ENCODE data around the gene TNFSF9. TPM values are rescaled to one million over a fixed set of nuclear protein-coding genes. Genes with fewer than 3 reads are reported as not detected.

TNFSF9 gene
- polyA plus RNA-seq, 1 of the 3 experiments (the other 2 are of a cell fraction): 10.7 TPM

DNA sequence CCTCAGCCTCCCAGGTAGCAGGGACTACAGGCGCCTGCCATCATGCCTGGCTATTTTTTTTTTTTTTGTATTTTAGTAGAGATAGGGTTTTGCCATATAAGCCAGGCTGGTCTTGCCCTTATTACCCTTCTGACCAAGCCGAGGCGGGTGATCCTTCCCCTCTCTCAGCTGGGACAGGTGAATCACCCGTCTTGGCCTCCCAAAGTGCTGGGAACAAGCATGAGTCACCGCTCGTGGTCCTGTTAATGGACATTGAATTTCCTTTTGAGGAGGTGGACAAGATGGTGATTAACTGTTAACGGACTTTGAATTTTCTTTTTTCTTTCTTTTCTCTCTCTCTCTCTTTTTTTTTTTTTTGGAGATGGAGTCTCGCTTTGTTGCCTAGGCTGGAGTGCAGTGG, 49.5 kb downstream of the TNFSF9 start:
- Histone ChIP-seq H2AFZ (ENCODE audit: low read depth) (no peak overlapping the region), H3F3A (replicated peaks; ENCODE audit: insufficient read depth) (peaks cover 24% of the 10 kb centered on the region), H3K4me1 (ENCODE audit: control insufficient read depth in 1 of 2, insufficient read depth in 2 of 2, low read depth in 1 of 2, low read length in 1 of 2) (no peaks in the 10 kb centered on the region; a peak in 1 of 4 replicates), H4K20me1 (ENCODE audit: insufficient read depth) (no peaks in the 10 kb centered on the region), H3K36me3 (replicated peaks in 1 of 2; ENCODE audit: control insufficient read depth in 1 of 2, insufficient read depth in 2 of 2, low read length in 1 of 2) (no peaks in the 10 kb centered on the region), H3K27me3 (ENCODE audit: insufficient read depth) (peaks cover 21% of the 10 kb centered on the region), H3K9me3 (no peaks in the 10 kb centered on the region), H3K4me2 (peak overlapping the region; percentile 28; the same call in 1 of the 2 replicates), H3K79me2 (ENCODE audit: insufficient read depth) (no peaks in the 10 kb centered on the region), H3K9ac (no peak overlapping the region), H3K4me3 (ENCODE audit: low read depth in 2 of 2, low read length in 1 of 2) (no peak overlapping the region), H3K9me2 (no peaks in the 10 kb centered on the region), H3K27ac (ENCODE audit: low read depth in 2 of 2, low read length in 1 of 2) (peak overlapping the region in 1 of 2 experiments; percentile 78; a peak in 2 of 4 replicates)
- POLR2A ChIA-PET: no interaction called here
- 4% methylated on average over 8 of the region's 8 CpGs for WGBS (ENCODE audit: low lambda C conversion rate)
- CTCF ChIA-PET: no interaction called here
- DNase-seq: no peak
- TF ChIP-seq FOSL2 (IDR thresholded peaks at IDR 0.05; ENCODE audit: borderline replicate concordance, low read depth) (peak; percentile 91), POLR2AphosphoS5 (IDR thresholded peaks at IDR 0.05; ENCODE audit: low read depth, low read length) (no peak), NFIC (IDR thresholded peaks at IDR 0.05; ENCODE audit: borderline replicate concordance) (peak; percentile 27; the same call in 1 of the 2 replicates), FOXJ3 (CRISPR knock-in tag; IDR thresholded peaks at IDR 0.05) (no peak), RFX5 (IDR thresholded peaks at IDR 0.05; ENCODE audit: low read length) (no peak), TCF12 (IDR thresholded peaks at IDR 0.05) (peak; percentile 66), ELF1 (IDR thresholded peaks at IDR 0.05) (no peak), FOXM1 (IDR thresholded peaks at IDR 0.05; ENCODE audit: low read depth) (no peak), TAF1 (IDR thresholded peaks at IDR 0.05; ENCODE audit: borderline replicate concordance, low read depth, low read length) (no peak), GATA2 (CRISPR knock-in tag; IDR thresholded peaks at IDR 0.05) (no peak), RAD21 (IDR thresholded peaks at IDR 0.05; ENCODE audit: low read length) (no peak), GABPA (IDR thresholded peaks at IDR 0.05; ENCODE audit: low read depth) (no peak), MXI1 (IDR thresholded peaks at IDR 0.05; ENCODE audit: low read depth, low read length) (no peak), RCOR1 (IDR thresholded peaks at IDR 0.05; ENCODE audit: low read length) (no peak), CHD2 (IDR thresholded peaks at IDR 0.05; ENCODE audit: low read length, partially characterized antibody) (no peak), YY1 (IDR thresholded peaks at IDR 0.05; ENCODE audit: low read depth) (no peak; the same call in 1 of the 2 replicates), SMC3 (IDR thresholded peaks at IDR 0.05; ENCODE audit: low read depth, low read length) (no peak), NRF1 (IDR thresholded peaks at IDR 0.05; ENCODE audit: low read depth, low read length) (no peak), JUND (IDR thresholded peaks at IDR 0.05) (peak; percentile 88), MEF2A (IDR thresholded peaks at IDR 0.05; ENCODE audit: borderline replicate concordance, low read depth) (no peak), SIN3A (IDR thresholded peaks at IDR 0.05; ENCODE audit: borderline replicate concordance, low read depth, low read length) (no peak), TEAD4 (IDR thresholded peaks at IDR 0.05; ENCODE audit: borderline replicate concordance, insufficient read depth) (no peak)
- TF ChIP-seq, protein P1, sequence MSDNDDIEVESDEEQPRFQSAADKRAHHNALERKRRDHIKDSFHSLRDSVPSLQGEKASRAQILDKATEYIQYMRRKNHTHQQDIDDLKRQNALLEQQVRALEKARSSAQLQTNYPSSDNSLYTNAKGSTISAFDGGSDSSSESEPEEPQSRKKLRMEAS (IDR thresholded peaks at IDR 0.05; ENCODE audit: low read depth): no peak
- TF ChIP-seq, protein P2, sequence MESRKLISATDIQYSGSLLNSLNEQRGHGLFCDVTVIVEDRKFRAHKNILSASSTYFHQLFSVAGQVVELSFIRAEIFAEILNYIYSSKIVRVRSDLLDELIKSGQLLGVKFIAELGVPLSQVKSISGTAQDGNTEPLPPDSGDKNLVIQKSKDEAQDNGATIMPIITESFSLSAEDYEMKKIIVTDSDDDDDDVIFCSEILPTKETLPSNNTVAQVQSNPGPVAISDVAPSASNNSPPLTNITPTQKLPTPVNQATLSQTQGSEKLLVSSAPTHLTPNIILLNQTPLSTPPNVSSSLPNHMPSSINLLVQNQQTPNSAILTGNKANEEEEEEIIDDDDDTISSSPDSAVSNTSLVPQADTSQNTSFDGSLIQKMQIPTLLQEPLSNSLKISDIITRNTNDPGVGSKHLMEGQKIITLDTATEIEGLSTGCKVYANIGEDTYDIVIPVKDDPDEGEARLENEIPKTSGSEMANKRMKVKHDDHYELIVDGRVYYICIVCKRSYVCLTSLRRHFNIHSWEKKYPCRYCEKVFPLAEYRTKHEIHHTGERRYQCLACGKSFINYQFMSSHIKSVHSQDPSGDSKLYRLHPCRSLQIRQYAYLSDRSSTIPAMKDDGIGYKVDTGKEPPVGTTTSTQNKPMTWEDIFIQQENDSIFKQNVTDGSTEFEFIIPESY (IDR thresholded peaks at IDR 0.05; ENCODE audit: borderline replicate concordance, low read depth): no peak
- TF ChIP-seq, protein P3, sequence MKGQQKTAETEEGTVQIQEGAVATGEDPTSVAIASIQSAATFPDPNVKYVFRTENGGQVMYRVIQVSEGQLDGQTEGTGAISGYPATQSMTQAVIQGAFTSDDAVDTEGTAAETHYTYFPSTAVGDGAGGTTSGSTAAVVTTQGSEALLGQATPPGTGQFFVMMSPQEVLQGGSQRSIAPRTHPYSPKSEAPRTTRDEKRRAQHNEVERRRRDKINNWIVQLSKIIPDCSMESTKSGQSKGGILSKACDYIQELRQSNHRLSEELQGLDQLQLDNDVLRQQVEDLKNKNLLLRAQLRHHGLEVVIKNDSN (IDR thresholded peaks at IDR 0.05; ENCODE audit: borderline replicate concordance, low read depth): no peak
- TF ChIP-seq, protein P4, sequence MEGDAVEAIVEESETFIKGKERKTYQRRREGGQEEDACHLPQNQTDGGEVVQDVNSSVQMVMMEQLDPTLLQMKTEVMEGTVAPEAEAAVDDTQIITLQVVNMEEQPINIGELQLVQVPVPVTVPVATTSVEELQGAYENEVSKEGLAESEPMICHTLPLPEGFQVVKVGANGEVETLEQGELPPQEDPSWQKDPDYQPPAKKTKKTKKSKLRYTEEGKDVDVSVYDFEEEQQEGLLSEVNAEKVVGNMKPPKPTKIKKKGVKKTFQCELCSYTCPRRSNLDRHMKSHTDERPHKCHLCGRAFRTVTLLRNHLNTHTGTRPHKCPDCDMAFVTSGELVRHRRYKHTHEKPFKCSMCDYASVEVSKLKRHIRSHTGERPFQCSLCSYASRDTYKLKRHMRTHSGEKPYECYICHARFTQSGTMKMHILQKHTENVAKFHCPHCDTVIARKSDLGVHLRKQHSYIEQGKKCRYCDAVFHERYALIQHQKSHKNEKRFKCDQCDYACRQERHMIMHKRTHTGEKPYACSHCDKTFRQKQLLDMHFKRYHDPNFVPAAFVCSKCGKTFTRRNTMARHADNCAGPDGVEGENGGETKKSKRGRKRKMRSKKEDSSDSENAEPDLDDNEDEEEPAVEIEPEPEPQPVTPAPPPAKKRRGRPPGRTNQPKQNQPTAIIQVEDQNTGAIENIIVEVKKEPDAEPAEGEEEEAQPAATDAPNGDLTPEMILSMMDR (IDR thresholded peaks at IDR 0.05): no peak
- TF ChIP-seq, protein P5, sequence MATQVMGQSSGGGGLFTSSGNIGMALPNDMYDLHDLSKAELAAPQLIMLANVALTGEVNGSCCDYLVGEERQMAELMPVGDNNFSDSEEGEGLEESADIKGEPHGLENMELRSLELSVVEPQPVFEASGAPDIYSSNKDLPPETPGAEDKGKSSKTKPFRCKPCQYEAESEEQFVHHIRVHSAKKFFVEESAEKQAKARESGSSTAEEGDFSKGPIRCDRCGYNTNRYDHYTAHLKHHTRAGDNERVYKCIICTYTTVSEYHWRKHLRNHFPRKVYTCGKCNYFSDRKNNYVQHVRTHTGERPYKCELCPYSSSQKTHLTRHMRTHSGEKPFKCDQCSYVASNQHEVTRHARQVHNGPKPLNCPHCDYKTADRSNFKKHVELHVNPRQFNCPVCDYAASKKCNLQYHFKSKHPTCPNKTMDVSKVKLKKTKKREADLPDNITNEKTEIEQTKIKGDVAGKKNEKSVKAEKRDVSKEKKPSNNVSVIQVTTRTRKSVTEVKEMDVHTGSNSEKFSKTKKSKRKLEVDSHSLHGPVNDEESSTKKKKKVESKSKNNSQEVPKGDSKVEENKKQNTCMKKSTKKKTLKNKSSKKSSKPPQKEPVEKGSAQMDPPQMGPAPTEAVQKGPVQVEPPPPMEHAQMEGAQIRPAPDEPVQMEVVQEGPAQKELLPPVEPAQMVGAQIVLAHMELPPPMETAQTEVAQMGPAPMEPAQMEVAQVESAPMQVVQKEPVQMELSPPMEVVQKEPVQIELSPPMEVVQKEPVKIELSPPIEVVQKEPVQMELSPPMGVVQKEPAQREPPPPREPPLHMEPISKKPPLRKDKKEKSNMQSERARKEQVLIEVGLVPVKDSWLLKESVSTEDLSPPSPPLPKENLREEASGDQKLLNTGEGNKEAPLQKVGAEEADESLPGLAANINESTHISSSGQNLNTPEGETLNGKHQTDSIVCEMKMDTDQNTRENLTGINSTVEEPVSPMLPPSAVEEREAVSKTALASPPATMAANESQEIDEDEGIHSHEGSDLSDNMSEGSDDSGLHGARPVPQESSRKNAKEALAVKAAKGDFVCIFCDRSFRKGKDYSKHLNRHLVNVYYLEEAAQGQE (IDR thresholded peaks at IDR 0.05; ENCODE audit: low read depth, low read length): no peak
- TF ChIP-seq, protein P6, sequence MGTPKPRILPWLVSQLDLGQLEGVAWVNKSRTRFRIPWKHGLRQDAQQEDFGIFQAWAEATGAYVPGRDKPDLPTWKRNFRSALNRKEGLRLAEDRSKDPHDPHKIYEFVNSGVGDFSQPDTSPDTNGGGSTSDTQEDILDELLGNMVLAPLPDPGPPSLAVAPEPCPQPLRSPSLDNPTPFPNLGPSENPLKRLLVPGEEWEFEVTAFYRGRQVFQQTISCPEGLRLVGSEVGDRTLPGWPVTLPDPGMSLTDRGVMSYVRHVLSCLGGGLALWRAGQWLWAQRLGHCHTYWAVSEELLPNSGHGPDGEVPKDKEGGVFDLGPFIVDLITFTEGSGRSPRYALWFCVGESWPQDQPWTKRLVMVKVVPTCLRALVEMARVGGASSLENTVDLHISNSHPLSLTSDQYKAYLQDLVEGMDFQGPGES (IDR thresholded peaks at IDR 0.05; ENCODE audit: low read depth, low read length): no peak

All from SK-N-SH (cell line).